Measurements from ENCODE around the gene CDYL2.

The CDYL2 gene

GRCh38 chr16:80804526-80805383 is at the start of gene CDYL2:
Gene CDYL2 (minus strand): TSS chr16:80804598. CDS start chr16:80804173, 425 bp downstream.
- no peaks in the 10 kb centered on the region for H3F3A ChIP-seq (ENCODE audit: control insufficient read depth, insufficient read depth)
- H3K27me3 ChIP-seq (ENCODE audit: control insufficient read depth, low read length) = peaks cover 37% of the 10 kb centered on the region
- H3K9me3 ChIP-seq (ENCODE audit: control insufficient read depth, insufficient read depth, low read length) = no peaks in the 10 kb centered on the region; the same call in 1 of the 2 replicates
- no peaks in the 10 kb centered on the region for H3K4me1 ChIP-seq (ENCODE audit: control insufficient read depth, low read length)
- peak within 1 kb of the TSS; percentile 74 for H3K4me3 ChIP-seq (ENCODE audit: low read length)
- H3K36me3 ChIP-seq (ENCODE audit: control insufficient read depth, low read length) = no peaks in the 10 kb centered on the region
- no peaks in the 10 kb centered on the region for H4K20me1 ChIP-seq (ENCODE audit: control insufficient read depth, insufficient read depth, low read depth, low read length)
- H3K9me2 ChIP-seq (replicated peaks; ENCODE audit: control insufficient read depth, low read length) = no peaks in the 10 kb centered on the region
- no peak within 1 kb of the TSS for H3K27ac ChIP-seq (ENCODE audit: low read depth, low read length)
- TF ChIP-seq CTCF (IDR thresholded peaks at IDR 0.05; ENCODE audit: low read depth, low read length, poor library complexity, severe bottlenecking) = no peak
- TF ChIP-seq EZH2phosphoT487 (IDR thresholded peaks at IDR 0.05; ENCODE audit: borderline replicate concordance, low read length) = no peak
- peak within 1 kb of the TSS; percentile 67; the same call in 1 of the 2 replicates for H3K4me2 ChIP-seq (ENCODE audit: low read length)
- H3K79me2 ChIP-seq (ENCODE audit: control insufficient read depth, low read length) = no peaks in the 10 kb centered on the region

- Histone ChIP-seq H3K36me3 (ENCODE audit: control insufficient read depth, low read length) (no peaks in the 10 kb centered on the region), H3K79me2 (ENCODE audit: control insufficient read depth, low read length) (no peaks in the 10 kb centered on the region), H4K20me1 (ENCODE audit: control insufficient read depth, insufficient read depth, low read depth, low read length) (no peaks in the 10 kb centered on the region), H3K4me1 (ENCODE audit: control insufficient read depth, low read length) (no peaks in the 10 kb centered on the region), H3F3A (ENCODE audit: control insufficient read depth, insufficient read depth) (no peaks in the 10 kb centered on the region), H3K9me3 (ENCODE audit: control insufficient read depth, insufficient read depth, low read length) (no peaks in the 10 kb centered on the region), H3K4me3 (ENCODE audit: low read length) (no peak overlapping the region), H3K27me3 (ENCODE audit: control insufficient read depth, low read length) (no peaks in the 10 kb centered on the region), H3K9me2 (replicated peaks; ENCODE audit: control insufficient read depth, low read length) (no peaks in the 10 kb centered on the region), H3K27ac (ENCODE audit: low read depth, low read length) (no peak overlapping the region), H3K4me2 (ENCODE audit: low read length) (no peak overlapping the region)
- TF ChIP-seq EZH2phosphoT487 (IDR thresholded peaks at IDR 0.05; ENCODE audit: borderline replicate concordance, low read length) (no peak), CTCF (IDR thresholded peaks at IDR 0.05; ENCODE audit: low read depth, low read length, poor library complexity, severe bottlenecking) (peak; percentile 59)
These were observed 48.0 kb upstream of the CDYL2 start for GRCh38 chr16:80852261-80852872.

- no peaks in the 10 kb centered on the region for H3K9me2 ChIP-seq (replicated peaks; ENCODE audit: control insufficient read depth, low read length)
- H3K4me1 ChIP-seq (ENCODE audit: control insufficient read depth, low read length) = no peaks in the 10 kb centered on the region
- no peak overlapping the region for H3K4me2 ChIP-seq (ENCODE audit: low read length)
- H3K27me3 ChIP-seq (ENCODE audit: control insufficient read depth, low read length) = no peaks in the 10 kb centered on the region
- H3K4me3 ChIP-seq (ENCODE audit: low read length) = no peak overlapping the region
- no peaks in the 10 kb centered on the region for H3K9me3 ChIP-seq (ENCODE audit: control insufficient read depth, insufficient read depth, low read length)
- H3F3A ChIP-seq (ENCODE audit: control insufficient read depth, insufficient read depth) = no peaks in the 10 kb centered on the region
- H4K20me1 ChIP-seq (ENCODE audit: control insufficient read depth, insufficient read depth, low read depth, low read length) = no peaks in the 10 kb centered on the region
- H3K27ac ChIP-seq (ENCODE audit: low read depth, low read length) = no peak overlapping the region
- no peaks in the 10 kb centered on the region for H3K79me2 ChIP-seq (ENCODE audit: control insufficient read depth, low read length)
- no peaks in the 10 kb centered on the region for H3K36me3 ChIP-seq (ENCODE audit: control insufficient read depth, low read length)
- TF ChIP-seq CTCF (IDR thresholded peaks at IDR 0.05; ENCODE audit: low read depth, low read length, poor library complexity, severe bottlenecking) (no peak), EZH2phosphoT487 (IDR thresholded peaks at IDR 0.05; ENCODE audit: borderline replicate concordance, low read length) (no peak)
These were observed 47.4 kb upstream of the CDYL2 start for GRCh38 chr16:80851831-80852230.

All from DOHH2 (cell line).